ENCODE data around the gene FAM89B. TPM values are rescaled to one million over a fixed set of nuclear protein-coding genes. Genes with fewer than 3 reads are reported as not detected.

FAM89B gene
- polyA plus RNA-seq, 3 donors, result 18.0 to 26.2 (median 22.8) TPM

GRCh38 chr11:65549096-65549495, 23.2 kb upstream of the FAM89B start:
- no peak for DNase-seq (ENCODE audit: extremely low read depth in 1 of 11, low read depth in 9 of 11, low spot score in 4 of 11)

DNA sequence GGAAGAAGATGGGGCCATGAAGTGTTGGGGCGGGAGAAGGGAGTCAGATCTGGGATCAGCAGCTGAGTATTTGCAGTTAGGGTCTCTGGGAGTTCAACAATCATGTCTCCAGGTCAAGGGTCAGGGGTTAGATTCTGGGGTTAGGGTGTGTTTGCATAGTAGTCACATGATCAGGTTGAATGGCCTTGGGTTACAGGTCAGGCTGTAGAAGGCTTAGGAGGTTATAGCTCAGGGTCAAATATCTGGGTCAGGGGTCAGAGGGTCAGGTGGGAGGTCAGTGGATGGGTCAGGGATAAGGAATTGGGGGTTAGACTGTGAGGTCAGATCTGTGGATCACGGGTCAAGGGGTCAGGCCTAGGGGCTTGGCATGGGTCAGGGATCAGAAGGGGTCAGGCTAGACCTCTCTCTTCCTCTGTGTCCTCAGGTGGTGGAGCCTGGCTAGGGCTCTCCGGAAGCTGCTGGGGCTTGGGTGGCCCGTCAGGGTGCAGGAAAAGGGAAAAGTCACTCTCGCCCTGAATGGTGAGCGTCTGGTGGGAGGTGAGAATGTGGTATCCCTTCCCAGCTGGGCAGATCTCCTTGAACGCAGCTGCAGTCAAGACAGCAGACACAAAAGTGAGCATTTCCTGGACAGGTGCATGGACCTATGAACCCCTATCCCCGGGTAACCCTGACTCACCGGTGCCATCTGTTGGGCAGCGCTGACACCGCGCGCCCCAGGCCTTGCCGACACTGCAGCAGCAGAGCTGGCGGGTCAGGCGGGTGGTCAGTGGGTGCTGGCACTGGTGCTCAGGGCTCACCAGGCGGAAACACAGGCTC, 20.6 kb upstream of the FAM89B start:
- no peak for DNase-seq (ENCODE audit: extremely low read depth in 1 of 11, low read depth in 9 of 11, low spot score in 4 of 11)

DNA sequence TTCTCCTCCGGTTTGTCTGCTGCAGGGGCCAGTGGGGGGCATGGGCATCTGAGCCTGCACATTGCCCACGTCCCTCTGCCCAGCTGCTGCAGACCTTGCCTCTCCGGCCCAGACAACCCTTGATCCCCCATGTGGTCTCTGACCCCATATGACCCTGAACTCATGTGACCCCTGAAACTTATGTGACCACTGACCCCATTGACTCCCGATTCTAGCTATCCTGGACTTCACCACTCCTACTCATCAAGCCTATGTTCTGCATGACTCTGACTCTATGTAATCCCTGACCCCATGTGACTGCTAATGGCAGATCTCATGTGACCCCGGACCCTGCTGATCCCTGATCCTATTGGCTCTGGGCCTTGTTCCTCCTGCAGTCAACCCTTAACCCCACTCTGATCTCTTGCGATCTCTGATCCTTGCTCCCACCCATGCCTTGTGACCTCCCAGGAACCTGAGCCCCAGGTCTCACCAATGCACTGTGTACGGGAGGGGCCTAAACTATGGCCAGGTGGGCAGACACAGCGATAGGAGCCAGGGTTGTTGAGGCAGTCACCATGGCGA, 19.9 kb upstream of the FAM89B start:
- DNase-seq (ENCODE audit: extremely low read depth in 1 of 11, low read depth in 9 of 11, low spot score in 4 of 11), result no peak

DNA sequence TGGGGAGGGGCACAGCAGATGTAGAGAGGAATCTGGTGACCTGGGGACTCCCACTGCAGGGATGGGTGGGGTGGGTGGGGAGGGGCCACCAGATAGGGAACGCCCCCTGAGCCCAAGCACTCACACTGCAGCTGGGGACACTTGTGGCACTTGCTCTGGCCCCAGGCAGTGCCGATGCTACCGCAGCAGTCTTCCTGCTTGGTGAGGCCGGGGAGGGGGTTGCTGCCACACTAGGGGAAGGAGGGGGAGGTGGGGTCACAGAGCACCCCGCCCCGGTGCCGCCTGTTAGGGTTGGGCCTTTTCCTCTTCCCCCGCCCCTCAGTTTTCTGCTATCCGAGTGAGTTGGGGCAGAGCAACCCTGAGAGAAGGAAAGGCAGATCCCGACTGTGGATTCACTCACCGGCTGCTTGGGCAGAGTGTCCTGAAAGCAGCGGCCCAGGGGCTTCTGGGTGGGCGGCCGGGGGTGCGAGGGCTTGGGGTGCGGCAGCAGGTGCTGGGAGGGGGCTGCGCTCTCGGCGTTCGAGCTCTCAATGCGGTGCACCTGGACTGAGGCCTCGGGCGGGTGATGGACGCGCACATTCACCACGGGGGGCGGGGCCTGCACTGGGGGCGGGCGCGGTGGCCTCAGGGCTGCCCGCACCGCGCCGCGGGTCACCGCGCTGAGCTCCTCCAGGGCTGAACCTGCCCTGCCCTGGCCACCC, 18.9 kb upstream of the FAM89B start:
- DNase-seq (ENCODE audit: extremely low read depth in 1 of 11, low read depth in 9 of 11, low spot score in 4 of 11), result no peak

DNA sequence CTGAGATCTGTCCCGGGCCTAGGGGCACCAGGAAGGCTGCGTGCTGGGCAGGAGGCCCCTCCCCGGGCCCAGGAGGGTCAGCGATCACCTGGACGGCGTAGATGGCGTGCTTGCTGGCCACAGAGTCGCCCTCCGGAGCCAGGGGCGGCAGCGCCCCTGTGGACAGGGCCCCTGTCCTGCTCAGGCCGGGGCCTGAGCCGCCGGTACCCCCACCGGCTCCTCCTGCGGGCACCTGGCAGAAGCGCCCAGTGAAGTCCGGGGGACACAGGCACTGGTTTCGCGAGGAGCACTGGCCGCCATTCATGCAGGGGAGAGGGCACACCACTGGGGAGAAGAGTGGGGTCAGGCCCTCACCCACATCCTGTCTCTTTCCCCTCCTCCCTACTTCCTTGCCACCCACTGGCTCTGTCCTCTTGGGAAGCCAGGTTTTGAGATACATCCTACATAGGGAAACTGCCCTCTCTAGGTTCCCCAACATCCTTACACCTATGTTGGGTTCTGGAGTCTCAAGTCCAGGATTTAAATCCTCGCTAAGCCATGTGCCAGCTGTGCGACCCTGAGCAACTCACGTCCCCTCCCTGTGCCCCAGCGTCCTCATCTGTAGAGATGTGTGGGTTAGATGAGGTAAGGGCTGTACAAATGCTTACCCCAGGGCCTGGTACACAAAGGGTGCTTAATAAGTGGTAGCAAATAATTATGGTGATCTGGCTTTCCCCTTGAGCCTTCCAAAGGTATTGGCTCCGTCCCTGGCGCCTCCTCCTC, 18.1 kb upstream of the FAM89B start:
- no peak for DNase-seq (ENCODE audit: extremely low read depth in 1 of 11, low read depth in 9 of 11, low spot score in 4 of 11)

GRCh38 chr11:65554842-65555430, 17.4 kb upstream of the FAM89B start:
- DNase-seq (ENCODE audit: extremely low read depth in 1 of 11, low read depth in 9 of 11, low spot score in 4 of 11), result no peak

DNA sequence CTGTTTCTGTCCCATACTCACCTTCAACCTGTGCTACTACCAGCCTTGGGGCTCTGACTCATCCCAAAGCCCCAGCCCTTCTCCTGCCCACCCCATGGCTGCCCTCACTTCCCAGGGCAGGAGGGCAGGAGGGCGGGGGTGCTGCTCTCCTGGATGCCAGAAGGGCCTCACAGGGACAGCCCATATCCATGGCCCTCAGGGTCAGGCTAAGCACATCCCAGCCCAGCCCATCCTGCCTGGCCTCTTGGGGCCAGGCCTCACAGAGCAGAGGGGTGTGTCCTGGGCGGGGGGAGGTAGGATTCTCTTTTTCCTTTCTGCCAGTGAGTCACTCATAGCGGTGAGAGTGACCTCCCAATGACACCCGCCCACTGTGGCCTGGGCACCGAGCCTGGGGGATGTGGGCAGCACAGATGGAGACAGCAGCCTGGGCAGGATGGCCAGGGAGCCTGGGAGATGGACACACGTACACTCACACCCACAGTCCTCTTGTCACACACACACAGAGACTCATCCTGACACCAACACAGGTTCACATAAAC, 16.6 kb upstream of the FAM89B start:
- no peak for DNase-seq (ENCODE audit: extremely low read depth in 1 of 11, low read depth in 9 of 11, low spot score in 4 of 11)

- no peak for DNase-seq (ENCODE audit: extremely low read depth in 1 of 11, low read depth in 9 of 11, low spot score in 4 of 11)
Observed at GRCh38 chr11:65556470-65557279, 15.7 kb upstream of the FAM89B start.

- DNase-seq (ENCODE audit: extremely low read depth in 1 of 11, low read depth in 9 of 11, low spot score in 4 of 11), result no peak
Observed at GRCh38 chr11:65557280-65558001, 14.9 kb upstream of the FAM89B start.

DNA sequence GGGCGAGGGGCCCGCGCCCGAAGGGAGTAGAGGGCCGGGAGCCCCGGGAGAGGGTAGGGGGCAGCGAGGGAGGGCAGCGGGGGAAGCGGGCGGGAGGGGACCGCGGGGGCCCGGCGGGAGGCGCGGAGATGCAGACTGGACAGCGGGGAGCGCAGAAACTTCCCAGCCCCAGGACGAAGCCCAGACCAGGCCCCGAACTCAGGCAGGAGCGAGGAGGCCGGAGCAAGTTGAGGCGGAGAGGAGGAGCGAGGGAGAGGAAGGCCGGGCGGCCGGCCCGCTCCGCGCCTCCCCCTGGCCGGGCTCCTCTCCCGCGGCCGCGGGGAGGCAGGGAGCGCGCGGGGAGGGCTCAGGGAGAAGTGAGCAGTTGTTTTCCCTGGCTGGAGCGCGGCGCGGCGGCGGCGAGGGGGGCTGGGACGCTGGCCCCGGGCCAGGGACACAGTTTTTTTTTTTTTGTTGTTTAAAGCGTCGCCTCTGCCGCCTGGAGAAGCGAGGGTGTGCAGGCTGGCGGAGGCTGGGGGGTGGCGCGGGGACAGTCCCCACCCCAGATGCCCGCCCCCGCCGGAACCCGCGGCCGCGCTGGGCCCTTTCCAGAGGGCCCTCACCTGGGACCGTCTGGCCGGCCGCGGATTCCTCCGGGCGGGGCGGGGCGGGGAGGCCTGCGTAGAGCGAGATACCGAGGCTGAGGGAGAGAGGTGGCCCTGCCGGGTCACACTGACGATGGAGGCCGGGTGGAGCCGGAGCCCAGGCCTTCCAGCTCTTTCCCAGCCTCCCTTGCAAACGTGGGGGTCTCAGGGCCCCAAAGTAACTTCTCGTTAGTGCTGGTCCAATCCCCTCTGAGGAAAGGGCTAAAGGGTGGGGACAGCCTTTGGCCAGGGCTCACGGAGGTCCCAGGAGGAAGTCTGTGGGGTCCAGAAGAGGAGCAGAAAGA, 14.1 kb upstream of the FAM89B start, which contains the start of gene LTBP3:
Gene LTBP3, minus strand, starts transcription at position 358 of the 928 bp plus-strand sequence. CDS start 400 bp downstream, outside the sequence.
- DNase-seq (ENCODE audit: extremely low read depth in 1 of 11, low read depth in 9 of 11, low spot score in 4 of 11), result peak in 5 of 11 donors; percentile 61 to 77 (median 73)

DNA sequence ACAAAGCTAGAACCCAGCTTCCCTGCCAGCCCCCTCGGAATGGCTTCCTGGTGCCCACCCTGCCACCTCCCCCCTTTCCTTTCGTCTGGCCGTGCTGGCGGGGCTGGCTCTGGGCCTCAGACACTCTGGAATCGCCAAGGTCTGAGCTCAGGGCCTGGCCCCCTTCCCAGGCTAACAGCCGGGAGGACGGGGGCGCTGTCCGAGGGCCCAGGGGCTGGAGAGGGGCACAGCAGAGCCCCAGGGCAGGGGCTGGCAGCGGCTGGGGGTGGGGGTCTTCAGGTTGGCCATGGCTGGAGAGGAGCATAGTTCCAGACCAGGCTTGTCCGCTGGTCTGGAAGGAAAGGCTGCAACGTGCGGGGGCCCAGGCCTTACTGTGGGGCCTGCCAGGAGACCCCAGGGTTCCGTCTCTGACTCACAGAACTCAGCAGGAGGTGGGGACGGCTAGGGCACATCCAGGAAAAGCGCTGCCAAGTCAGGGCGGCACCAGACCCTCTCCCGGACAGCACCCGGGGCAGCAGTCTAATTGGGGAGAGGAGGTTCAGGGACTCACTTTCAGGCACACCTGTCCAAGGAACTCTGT, 13.3 kb upstream of the FAM89B start:
- DNase-seq (ENCODE audit: extremely low read depth in 1 of 11, low read depth in 9 of 11, low spot score in 4 of 11), result no peak

DNA sequence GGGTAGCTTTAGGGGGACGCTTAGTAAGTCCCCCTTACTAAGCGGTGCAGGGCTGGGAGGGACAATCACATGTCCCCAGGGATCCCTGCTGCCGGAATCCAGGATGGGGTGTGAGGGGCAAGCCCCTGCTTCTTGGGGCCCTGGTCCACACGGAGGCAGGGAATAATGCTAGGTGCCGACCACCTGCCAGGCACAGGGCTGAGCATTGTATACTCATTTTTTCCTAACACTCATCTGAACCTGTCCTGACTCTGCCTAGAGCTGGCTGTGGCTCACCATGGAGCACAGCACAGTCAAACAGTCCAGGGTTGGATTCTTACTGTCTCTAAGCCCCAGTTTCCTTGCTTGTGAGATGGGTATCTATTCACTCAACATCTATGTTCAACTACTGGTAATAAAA, 12.8 kb upstream of the FAM89B start:
- DNase-seq (ENCODE audit: extremely low read depth in 1 of 11, low read depth in 9 of 11, low spot score in 4 of 11), result no peak

- DNase-seq (ENCODE audit: extremely low read depth in 1 of 11, low read depth in 9 of 11, low spot score in 4 of 11), result no peak
Observed at GRCh38 chr11:65559951-65560537, 12.3 kb upstream of the FAM89B start.

- DNase-seq (ENCODE audit: extremely low read depth in 1 of 11, low read depth in 9 of 11, low spot score in 4 of 11), result no peak
Observed at GRCh38 chr11:65560555-65561418, 11.6 kb upstream of the FAM89B start.

DNA sequence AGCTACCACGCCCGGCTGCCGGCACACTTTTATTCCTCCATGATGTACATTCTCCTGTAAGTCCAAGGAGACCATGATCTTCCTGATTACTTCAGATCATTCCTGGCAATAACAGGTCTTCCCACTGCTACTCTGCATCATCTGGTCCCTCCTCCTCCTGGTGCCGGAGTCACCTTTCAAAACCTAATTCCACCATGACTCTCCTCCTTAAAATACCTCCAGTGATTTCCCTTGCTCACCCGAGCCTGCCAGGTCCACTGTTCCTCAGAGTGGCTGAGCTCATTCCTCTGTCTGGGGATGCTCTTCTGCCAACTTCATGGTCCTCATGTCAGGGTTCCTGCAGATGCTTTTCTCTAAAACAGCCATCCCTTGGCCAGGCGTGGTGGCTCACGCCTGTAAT, 10.3 kb upstream of the FAM89B start:
- no peak for DNase-seq (ENCODE audit: extremely low read depth in 1 of 11, low read depth in 9 of 11, low spot score in 4 of 11)

All from renal cortex interstitium (tissue), 11 donors.